HG02623 (cell line): Measurements from ENCODE around the gene SPINK7.
"Not testable (repeated sequence)": the region's sequence is repeated elsewhere in the genome, so short reads cannot be mapped to it uniquely, and the experiment has no call there.

Experiments
- ATAC-seq: cut with Tn5 transposase; IDR thresholded peaks from one replicate; pipeline ENCODE4 v1.9.1; 2021; ENCODE audit warnings: moderate library complexity; ENCODE audit not compliant: unreplicated experiment

The SPINK7 gene

DNA sequence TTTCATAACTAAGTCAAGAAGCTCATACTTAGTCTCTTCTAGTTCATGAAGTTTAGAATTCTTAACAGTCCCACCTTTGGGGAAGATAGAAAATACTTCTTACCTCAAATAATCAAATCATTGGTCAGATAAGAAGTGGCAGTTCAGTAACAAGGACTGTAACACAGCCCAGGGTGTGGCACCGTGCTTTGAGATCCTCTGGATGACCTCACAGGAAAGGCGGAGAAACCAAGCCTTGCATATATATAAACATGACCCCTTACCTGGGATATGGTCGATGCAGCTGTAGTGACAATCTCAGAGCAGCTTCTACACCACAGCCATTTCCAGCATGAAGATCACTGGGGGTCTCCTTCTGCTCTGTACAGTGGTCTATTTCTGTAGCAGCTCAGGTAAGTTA, at the start of gene SPINK7:
SPINK7 (plus strand) TSS at position 271 of the 400 bp plus-strand sequence; CDS start at position 332, 61 bp downstream.
- no peak for ATAC-seq

GRCh38 chr5:148267962-148268361, 44.3 kb upstream of the SPINK7 start:
- ATAC-seq = no peak

DNA sequence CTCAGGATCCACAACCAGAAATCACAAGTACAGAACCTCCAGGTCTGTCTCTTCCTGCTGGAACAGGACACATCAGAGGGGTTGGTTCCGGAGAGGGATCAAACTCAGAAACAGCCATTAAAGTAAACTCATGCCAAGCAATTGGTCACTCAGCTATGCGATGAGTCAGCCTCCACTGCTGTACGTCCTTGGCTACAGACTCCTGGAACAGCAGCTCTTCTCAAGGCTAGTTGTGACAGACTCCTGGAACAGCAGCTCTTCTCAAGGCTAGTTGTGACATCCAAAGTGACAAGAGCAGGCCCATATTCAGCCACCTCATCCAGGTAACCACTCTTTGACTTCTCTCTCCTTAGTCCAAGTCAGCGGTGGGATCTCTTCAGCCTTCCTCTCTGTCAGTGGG, 43.7 kb upstream of the SPINK7 start, which contains the start of gene SPINK13:
SPINK13 (plus strand) TSS at position 229 of the 400 bp plus-strand sequence. CDS start 1,279 bp downstream, outside the sequence.
- ATAC-seq = no peak

DNA sequence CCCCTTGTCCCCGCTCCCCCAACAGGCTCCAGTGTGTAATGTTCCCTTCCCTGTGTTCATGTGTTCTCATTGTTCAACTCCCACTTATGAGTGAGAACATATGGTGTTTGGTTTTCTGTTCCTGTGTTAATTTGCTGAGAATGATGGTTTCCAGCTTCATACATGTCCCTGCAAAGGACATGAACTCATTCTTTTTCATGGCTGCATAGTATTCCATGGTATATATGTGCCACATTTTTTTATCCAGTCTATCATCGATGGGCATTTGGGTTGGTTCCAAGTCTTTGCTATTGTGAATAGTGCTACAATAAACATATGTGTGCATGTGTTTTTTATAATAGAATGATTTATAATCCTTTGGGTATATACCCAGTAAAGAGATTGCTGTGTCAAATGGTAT, 37.1 kb upstream of the SPINK7 start:
- ATAC-seq = not testable (repeated sequence)

DNA sequence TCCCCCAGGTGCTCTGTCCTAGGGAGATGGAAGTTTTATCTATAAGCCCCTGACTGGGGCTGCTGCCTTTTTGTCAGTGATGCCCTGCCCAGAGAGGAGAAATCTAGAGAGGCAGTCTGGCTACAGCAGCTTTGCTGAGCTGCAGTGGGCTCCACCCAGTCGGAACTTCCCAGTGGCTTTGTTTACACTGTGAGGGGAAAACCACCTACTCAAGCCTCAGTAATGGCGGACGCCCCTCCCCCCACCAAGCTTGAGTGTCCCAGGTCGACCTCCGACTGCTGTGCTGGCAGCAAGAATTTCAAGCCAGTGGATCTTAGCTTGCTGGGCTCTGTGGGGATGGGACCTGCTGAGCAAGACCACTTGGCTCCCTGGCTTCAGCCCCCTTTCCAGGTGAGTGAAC, 31.3 kb upstream of the SPINK7 start:
- not testable (repeated sequence) for ATAC-seq

- ATAC-seq = not testable (repeated sequence)
Observed at GRCh38 chr5:148281336-148281735, 30.9 kb upstream of the SPINK7 start.

DNA sequence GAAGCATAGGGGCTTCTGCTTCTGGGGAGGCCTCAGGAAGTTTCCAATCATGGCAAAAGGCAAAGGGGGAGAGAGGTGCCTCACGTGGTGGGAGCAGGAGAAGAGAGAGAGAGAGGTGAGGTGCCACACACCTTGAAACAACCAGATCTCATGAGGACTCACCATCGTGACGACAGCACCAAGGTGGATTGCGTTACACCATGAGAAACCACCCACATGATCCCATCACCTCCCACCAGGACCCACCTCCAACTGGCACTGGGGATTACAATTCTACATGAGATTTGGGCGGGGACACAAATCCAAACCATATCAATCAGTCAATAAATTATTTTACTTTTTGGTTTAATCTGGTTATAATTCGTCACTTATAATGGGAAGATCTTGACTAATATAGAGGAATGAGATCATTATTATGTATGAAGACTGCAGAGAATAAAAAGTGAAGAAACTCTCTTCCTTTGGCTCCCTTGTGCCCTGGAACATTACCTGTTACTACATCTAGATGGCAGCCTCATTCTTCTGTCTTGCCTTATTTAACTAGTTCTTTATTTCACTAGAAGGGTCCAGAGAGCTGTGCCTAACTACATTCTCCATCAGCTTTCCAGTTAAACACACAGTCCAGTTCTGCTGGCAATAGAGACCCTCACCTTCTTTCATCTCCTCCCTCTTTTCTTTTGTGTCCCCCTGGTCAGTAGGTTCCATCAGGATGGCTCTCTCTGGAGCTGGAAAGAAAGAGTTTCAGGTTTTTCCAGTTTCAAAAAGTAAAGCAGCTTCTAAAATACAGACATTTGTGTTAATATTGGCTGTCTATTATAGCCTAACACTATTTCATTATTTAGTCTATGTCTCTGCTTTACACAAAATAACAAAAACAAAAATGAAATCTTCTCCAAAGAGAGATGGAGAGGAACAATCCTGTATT, 21.7 kb upstream of the SPINK7 start:
- ATAC-seq = no peak

- ATAC-seq = no peak
Observed at GRCh38 chr5:148297731-148298130, 14.5 kb upstream of the SPINK7 start.

DNA sequence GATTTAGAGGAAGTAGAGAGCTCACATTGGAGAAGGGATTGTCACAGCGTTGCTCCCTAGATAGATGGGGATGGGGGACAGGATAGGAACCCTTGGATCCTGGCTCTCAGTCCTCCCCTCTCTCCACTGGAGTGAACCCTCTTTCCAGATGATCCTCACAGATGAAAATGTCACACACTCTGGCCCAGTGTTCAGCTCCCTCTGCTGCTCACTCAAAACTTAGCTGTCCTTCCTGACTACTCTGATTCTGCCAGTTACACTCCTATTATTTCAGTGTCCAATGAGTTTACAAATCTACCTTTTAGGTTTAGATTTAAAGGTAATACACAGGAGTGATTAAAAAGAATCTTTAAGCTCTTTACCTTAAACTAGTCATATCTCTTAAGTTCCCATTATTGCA, 5.8 kb upstream of the SPINK7 start:
- no peak for ATAC-seq

GRCh38 chr5:148309019-148309418, 3.2 kb upstream of the SPINK7 start:
- ATAC-seq = no peak

- no peak for ATAC-seq
Observed at GRCh38 chr5:148309746-148310145, 2.5 kb upstream of the SPINK7 start.

DNA sequence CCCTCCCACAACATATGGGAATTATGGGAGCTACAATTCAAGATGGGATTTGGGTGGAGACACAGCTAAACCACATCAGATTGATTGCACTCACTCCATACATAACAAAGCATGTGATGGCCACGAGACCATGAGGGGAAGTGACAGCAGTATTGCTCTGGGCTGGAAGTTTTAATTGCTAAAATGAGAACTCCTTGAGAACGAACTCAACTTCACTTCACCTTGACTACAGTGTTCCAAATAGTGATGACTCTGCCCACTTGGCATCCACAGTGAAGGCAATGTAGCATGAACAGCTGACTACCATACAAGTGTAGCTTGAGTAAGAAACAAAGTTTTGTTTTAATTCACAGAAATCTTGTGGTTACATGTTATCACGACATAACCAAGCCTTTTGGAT, 739 bp upstream of the SPINK7 start:
- no peak for ATAC-seq

- no peak for ATAC-seq
Observed at GRCh38 chr5:148314187-148314586, 2.0 kb downstream of the SPINK7 start.

DNA sequence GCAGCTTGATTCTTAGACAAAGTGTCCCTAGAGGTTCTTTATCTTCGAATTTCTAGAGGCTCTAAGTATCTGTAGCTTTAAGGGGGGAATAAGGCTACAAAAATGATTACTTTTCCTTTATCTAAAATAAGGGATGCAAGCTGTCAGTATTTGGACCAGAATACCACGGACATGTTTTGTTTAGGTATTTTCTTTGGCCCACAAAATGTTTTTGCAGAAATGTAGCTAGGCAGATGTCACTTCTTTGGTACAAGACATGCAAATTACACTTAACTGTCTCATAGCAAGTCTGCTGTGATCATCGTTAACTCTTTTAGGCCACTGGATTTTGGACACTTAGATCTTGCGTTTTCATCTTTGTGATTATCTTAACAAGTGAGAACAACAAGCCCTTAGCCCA, 2.5 kb downstream of the SPINK7 start:
- no peak for ATAC-seq

DNA sequence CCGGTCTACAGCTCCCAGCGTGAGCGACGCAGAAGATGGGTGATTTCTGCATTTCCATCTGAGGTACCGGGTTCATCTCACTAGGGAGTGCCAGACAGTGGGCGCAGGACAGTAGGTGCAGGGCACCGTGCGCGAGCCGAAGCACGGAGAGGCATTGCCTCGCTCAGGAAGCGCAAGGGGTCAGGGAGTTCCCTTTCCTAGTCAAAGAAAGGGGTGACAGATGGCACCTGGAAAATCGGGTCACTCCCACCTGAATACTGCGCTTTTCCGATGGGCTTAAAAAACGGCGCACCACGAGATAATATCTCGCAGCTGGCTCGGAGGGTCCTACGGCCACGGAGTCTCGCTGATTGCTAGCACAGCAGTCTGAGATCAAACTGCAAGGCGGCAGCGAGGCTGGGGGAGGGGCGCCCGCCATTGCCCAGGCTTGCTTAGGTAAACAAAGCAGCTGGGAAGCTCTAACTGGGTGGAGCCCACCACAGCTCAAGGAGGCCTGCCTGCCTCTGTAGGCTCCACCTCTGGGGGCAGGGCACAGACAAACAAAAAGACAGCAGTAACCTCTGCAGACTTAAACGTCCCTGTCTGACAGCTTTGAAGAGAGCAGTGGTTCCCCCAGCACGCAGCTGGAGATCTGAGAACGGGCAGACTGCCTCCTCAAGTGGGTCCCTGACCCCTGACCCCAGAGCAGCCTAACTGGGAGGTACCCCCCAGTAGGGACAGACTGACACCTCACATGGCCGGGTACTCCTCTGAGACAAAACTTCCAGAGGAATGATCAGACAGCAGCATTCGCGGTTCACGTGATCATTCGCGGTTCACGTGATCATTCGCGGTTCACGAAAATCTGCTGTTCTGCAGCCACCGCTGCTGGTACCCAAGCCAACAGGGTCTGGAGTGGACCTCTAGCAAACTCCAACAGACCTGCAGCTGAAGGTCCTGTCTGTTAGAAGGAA, 8.1 kb downstream of the SPINK7 start:
- not testable (repeated sequence) for ATAC-seq

DNA sequence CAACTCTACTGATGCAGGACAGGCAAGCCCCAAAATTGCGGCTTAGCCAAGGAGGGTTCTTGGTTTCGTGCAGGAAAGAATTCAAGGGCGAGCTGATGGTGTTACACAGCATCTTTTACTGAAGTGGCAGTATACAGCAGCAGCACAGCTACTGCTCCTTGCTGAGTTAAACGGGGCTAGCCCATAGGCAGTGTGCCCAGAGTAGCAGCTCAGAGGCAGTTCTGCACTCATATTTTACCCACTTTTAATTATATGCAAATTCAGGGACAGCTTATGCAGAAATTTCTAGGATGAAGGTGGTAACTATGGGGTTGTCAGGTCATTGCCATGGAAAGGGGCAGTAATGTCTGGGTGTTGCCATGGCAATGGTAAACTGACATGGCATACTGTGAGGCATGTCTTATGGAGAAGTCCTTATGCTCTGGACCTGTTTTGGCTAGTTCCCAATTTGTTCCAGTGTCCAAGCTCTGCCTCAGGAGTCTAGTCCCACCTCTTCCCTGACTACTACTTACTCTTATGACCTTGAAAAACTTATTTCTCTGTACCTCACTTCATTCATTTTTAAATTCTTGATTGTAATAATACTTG, 21.1 kb downstream of the SPINK7 start:
- no peak for ATAC-seq

GRCh38 chr5:148335259-148335658, 23.0 kb downstream of the SPINK7 start, which contains the start of gene SPINK9:
Gene SPINK9 (plus strand): TSS chr5:148335559. CDS start chr5:148335614, 55 bp downstream.
- no peak for ATAC-seq

- peak; percentile 61 for ATAC-seq
Observed at GRCh38 chr5:148336704-148337435, 24.6 kb downstream of the SPINK7 start.

- ATAC-seq = no peak
Observed at GRCh38 chr5:148342371-148343045, 30.3 kb downstream of the SPINK7 start.

DNA sequence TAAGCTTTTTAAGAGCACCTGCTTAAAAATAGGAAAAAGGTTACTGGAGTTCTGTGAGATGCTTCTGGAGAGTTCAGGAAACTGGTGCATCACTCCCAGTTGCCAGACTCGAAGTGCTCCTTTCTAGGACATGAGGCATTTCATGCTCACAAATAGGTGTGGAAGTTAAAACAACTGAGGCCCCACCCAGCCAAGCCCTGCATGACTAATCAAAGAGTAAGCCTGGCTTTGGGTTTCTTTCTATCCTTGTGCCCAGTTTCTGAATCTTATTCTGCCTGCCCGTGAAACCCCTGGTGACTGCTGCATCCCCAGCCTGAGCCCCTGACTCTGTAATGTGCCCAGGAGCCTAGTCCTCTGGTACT, 30.8 kb downstream of the SPINK7 start:
- no peak for ATAC-seq
